GM23338 (cell line): ENCODE results near the gene GCC1. TPM values are rescaled to one million over a fixed set of nuclear protein-coding genes. Genes with fewer than 3 reads are reported as not detected.

Experiments
- ATAC-seq: fragments of 200-7000 bp; cut with Tn5 transposase; 3 replicates; pipeline ENCODE4 v1.9.1; 2020
- DNase-seq: peaks from one replicate; pipeline ENCODE4 v3.0.0-alpha.2; 2015; ENCODE audit warnings: low spot score
- H2AFZ ChIP-seq: fragments of 200-600 bp; sonication (generic); 2 replicates; pipeline ENCODE4 v1.8.0; 2016; ENCODE audit warnings: antibody characterized with exemption, mild to moderate bottlenecking, moderate library complexity
- H3F3A ChIP-seq: fragments of 200-600 bp; sonication (generic); replicated peaks from 2 replicates; pipeline ENCODE4 v1.8.0; 2017; ENCODE audit warnings: antibody characterized with exemption, mixed run types, low read depth
- H3K27ac ChIP-seq: fragments of 200-600 bp; sonication (generic); 2 replicates; pipeline ENCODE4 v1.6.1; 2016; ENCODE audit warnings: low read depth
- H3K27me3 ChIP-seq: fragments of 200-600 bp; sonication (generic); 2 replicates; pipeline ENCODE4 v1.8.0; 2016; ENCODE audit warnings: mild to moderate bottlenecking, mixed run types, moderate library complexity; ENCODE audit not compliant: insufficient read depth
- H3K36me3 ChIP-seq: fragments of 200-600 bp; sonication (generic); 2 replicates; pipeline ENCODE4 v1.8.0; 2016; ENCODE audit warnings: mild to moderate bottlenecking; ENCODE audit not compliant: insufficient read depth
- H3K4me1 ChIP-seq: fragments of 200-600 bp; sonication (generic); 2 replicates; pipeline ENCODE4 v1.8.0; 2016; ENCODE audit warnings: mild to moderate bottlenecking, moderate library complexity; ENCODE audit not compliant: insufficient read depth
- H3K4me2 ChIP-seq: fragments of 200-600 bp; sonication (generic); 2 replicates; pipeline ENCODE4 v1.7.1; 2017; ENCODE audit warnings: mixed run types
- H3K4me3 ChIP-seq: fragments of 200-600 bp; sonication (generic); 2 replicates; pipeline ENCODE4 v1.6.1; 2016; ENCODE audit warnings: mixed run types
- H3K79me2 ChIP-seq: fragments of 200-600 bp; sonication (generic); replicated peaks from 2 replicates; pipeline ENCODE4 v1.8.0; 2017; ENCODE audit warnings: mild to moderate bottlenecking; ENCODE audit not compliant: insufficient read depth
- H3K9me2 ChIP-seq: fragments of 200-600 bp; sonication (generic); 2 replicates; pipeline ENCODE4 v1.8.0; 2017; ENCODE audit not compliant: insufficient read depth
- H4K20me1 ChIP-seq: fragments of 200-600 bp; sonication (generic); replicated peaks from 2 replicates; pipeline ENCODE4 v1.8.0; 2017; ENCODE audit warnings: mild to moderate bottlenecking; ENCODE audit not compliant: insufficient read depth
- H3K27ac Mint-ChIP-seq: 2 replicates; pipeline ENCODE4 v1.8.0; 2020; ENCODE audit warnings: inconsistent platforms, mild to moderate bottlenecking, moderate library complexity, mixed read lengths
- H3K27me3 Mint-ChIP-seq: 3 replicates; pipeline ENCODE4 v1.8.0; 2022; ENCODE audit warnings: low read depth, mild to moderate bottlenecking, moderate library complexity, mixed read lengths, inconsistent platforms; ENCODE audit not compliant: insufficient read depth, poor library complexity
- H3K36me3 Mint-ChIP-seq: 3 replicates; pipeline ENCODE4 v1.8.0; 2021; ENCODE audit warnings: low read depth, mild to moderate bottlenecking, inconsistent platforms, moderate library complexity, mixed read lengths
- H3K4me1 Mint-ChIP-seq: 3 replicates; pipeline ENCODE4 v1.8.0; 2020; ENCODE audit warnings: mild to moderate bottlenecking, inconsistent platforms, mixed read lengths
- H3K4me3 Mint-ChIP-seq: 3 replicates; pipeline ENCODE4 v1.8.0; 2021; ENCODE audit warnings: moderate library complexity, mild to moderate bottlenecking, inconsistent platforms, mixed read lengths
- H3K9me3 Mint-ChIP-seq: 3 replicates; pipeline ENCODE4 v1.8.0; 2020; ENCODE audit warnings: moderate library complexity, mild to moderate bottlenecking, inconsistent platforms, mixed read lengths
- CREB1 ChIP-seq: fragments of 250-450 bp; sonication (Bioruptor Pico); IDR thresholded peaks from 2 replicates; pipeline ENCODE4 v1.5.0; 2020; ENCODE audit warnings: low read depth, mild to moderate bottlenecking, moderate library complexity
- EZH2 ChIP-seq: fragments of 200-600 bp; sonication (generic); IDR thresholded peaks from one replicate; pipeline ENCODE4 v1.8.0; 2017; ENCODE audit warnings: antibody characterized with exemption, mild to moderate bottlenecking, low read depth; ENCODE audit not compliant: unreplicated experiment
- EZH2phosphoT487 ChIP-seq: fragments of 200-600 bp; sonication (generic); IDR thresholded peaks from one replicate; pipeline ENCODE4 v1.8.1; 2018; ENCODE audit warnings: antibody characterized with exemption; ENCODE audit not compliant: unreplicated experiment
- POLR2AphosphoS5 ChIP-seq: IDR thresholded peaks from 2 replicates; pipeline ENCODE4 v1.6.1; 2016; ENCODE audit warnings: antibody characterized with exemption, low read depth
- ZNF114 ChIP-seq: fragments of 250-450 bp; sonication (Bioruptor Pico); IDR thresholded peaks from 2 replicates; pipeline ENCODE4 v1.5.0; 2020; ENCODE audit warnings: mild to moderate bottlenecking, moderate library complexity
- ZNF331 ChIP-seq: fragments of 250-450 bp; sonication (Bioruptor Pico); IDR thresholded peaks from 2 replicates; pipeline ENCODE4 v1.5.0; 2020; ENCODE audit warnings: low read depth, mild to moderate bottlenecking, moderate library complexity
- polyA plus RNA-seq: library from polyadenylated mRNA; unstranded; fragments of >200 nt; fragmentation: Nextera tagmentation; extraction: Ambion mirVana; gene quantifications from 2 replicates; pipeline ENCODE4 v1.2.1, GENCODE V29; 2016
- total RNA-seq: library from RNA; depleted of rRNA; stranded (reverse); fragments of >200 nt; shearing (Covaris generic); gene quantifications from 2 replicates; pipeline ENCODE4 v1.2.3, GENCODE V29; 2014
- TF ChIP-seq, protein P1 (sequence below): fragments of 250-450 bp; sonication (Bioruptor Pico); IDR thresholded peaks from 2 replicates; pipeline ENCODE4 v1.5.0; 2020; ENCODE audit warnings: mild to moderate bottlenecking, moderate library complexity

Gene GCC1
- total and polyA plus RNA-seq, 2 experiments from 2014 or later = 3.2 to 17.6 TPM

DNA sequence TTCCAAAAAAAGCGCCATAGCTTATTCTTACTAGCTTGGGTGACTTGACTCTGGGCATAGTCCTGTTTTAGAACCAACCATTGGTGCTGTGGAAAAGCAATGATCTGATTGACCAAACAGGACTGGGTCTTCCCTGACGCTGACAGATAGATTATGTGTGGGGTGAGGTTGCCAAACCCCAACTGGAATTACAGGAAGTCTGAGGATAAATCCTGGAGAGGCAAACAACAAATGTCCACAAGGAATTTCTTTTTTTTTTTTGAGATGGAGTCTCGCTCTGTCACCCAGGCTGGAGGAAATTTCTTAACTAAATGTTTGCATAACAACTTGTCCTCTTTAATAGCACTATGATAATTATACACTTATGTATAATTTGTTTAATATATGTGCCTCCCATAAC, 19.2 kb downstream of the GCC1 start:
- TF ChIP-seq, protein P1, sequence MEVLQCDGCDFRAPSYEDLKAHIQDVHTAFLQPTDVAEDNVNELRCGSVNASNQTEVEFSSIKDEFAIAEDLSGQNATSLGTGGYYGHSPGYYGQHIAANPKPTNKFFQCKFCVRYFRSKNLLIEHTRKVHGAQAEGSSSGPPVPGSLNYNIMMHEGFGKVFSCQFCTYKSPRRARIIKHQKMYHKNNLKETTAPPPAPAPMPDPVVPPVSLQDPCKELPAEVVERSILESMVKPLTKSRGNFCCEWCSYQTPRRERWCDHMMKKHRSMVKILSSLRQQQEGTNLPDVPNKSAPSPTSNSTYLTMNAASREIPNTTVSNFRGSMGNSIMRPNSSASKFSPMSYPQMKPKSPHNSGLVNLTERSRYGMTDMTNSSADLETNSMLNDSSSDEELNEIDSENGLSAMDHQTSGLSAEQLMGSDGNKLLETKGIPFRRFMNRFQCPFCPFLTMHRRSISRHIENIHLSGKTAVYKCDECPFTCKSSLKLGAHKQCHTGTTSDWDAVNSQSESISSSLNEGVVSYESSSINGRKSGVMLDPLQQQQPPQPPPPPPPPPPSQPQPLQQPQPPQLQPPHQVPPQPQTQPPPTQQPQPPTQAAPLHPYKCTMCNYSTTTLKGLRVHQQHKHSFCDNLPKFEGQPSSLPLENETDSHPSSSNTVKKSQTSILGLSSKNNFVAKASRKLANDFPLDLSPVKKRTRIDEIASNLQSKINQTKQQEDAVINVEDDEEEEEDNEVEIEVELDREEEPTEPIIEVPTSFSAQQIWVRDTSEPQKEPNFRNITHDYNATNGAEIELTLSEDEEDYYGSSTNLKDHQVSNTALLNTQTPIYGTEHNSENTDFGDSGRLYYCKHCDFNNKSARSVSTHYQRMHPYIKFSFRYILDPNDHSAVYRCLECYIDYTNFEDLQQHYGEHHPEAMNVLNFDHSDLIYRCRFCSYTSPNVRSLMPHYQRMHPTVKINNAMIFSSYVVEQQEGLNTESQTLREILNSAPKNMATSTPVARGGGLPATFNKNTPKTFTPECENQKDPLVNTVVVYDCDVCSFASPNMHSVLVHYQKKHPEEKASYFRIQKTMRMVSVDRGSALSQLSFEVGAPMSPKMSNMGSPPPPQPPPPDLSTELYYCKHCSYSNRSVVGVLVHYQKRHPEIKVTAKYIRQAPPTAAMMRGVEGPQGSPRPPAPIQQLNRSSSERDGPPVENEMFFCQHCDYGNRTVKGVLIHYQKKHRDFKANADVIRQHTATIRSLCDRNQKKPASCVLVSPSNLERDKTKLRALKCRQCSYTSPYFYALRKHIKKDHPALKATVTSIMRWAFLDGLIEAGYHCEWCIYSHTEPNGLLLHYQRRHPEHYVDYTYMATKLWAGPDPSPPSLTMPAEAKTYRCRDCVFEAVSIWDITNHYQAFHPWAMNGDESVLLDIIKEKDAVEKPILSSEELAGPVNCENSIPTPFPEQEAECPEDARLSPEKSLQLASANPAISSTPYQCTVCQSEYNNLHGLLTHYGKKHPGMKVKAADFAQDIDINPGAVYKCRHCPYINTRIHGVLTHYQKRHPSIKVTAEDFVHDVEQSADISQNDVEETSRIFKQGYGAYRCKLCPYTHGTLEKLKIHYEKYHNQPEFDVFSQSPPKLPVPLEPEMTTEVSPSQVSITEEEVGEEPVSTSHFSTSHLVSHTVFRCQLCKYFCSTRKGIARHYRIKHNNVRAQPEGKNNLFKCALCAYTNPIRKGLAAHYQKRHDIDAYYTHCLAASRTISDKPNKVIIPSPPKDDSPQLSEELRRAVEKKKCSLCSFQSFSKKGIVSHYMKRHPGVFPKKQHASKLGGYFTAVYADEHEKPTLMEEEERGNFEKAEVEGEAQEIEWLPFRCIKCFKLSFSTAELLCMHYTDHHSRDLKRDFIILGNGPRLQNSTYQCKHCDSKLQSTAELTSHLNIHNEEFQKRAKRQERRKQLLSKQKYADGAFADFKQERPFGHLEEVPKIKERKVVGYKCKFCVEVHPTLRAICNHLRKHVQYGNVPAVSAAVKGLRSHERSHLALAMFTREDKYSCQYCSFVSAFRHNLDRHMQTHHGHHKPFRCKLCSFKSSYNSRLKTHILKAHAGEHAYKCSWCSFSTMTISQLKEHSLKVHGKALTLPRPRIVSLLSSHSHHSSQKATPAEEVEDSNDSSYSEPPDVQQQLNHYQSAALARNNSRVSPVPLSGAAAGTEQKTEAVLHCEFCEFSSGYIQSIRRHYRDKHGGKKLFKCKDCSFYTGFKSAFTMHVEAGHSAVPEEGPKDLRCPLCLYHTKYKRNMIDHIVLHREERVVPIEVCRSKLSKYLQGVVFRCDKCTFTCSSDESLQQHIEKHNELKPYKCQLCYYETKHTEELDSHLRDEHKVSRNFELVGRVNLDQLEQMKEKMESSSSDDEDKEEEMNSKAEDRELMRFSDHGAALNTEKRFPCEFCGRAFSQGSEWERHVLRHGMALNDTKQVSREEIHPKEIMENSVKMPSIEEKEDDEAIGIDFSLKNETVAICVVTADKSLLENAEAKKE = no peak
- TF ChIP-seq POLR2AphosphoS5 (no peak), ZNF114 (no peak), EZH2 (no peak)
- H3K27me3 ChIP-seq = no peaks in the 10 kb centered on the region
- H3K9me2 ChIP-seq = 0 out of 2 replicates have a peak, but pooled peaks cover 4% of the 10 kb centered on the region
- Mint-ChIP-seq H3K9me3 (peaks cover 5% of the 10 kb centered on the region), H3K27ac (no peak overlapping the region), H3K4me3 (no peak overlapping the region), H3K27me3 (no peaks in the 10 kb centered on the region), H3K36me3 (no peaks in the 10 kb centered on the region; the same call in 2 of the 3 replicates), H3K4me1 (no peaks in the 10 kb centered on the region)
- no peaks in the 10 kb centered on the region for H3F3A ChIP-seq
- H3K4me3 ChIP-seq = no peak overlapping the region
- ATAC-seq (no peak), DNase-seq (no peak)
- no peak overlapping the region for H3K4me2 ChIP-seq
- H4K20me1 ChIP-seq = no peaks in the 10 kb centered on the region; the same call in 1 of the 2 replicates
- H2AFZ ChIP-seq = no peak overlapping the region
- H3K27ac ChIP-seq = no peak overlapping the region
- no peaks in the 10 kb centered on the region for H3K4me1 ChIP-seq
- H3K79me2 ChIP-seq = no peaks in the 10 kb centered on the region
- H3K36me3 ChIP-seq = no peaks in the 10 kb centered on the region

DNA sequence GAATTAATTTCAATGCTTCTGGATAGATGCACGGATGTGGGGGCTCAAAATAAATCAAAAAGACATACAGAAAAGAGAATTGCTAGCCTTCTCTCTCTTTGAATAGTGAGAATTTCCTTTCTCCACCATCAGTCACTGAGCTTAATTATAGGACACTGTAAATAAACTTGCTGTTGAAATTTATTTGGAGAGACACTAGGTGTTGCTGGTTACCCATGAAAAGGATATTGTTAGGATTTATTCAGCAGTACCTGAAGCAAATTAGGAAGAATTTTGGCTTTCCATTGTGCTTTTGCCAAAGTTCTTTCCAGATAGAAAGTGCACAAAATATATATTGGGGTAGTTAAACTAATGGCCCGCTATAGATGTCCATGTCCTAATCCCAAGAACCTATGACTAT, 27.6 kb downstream of the GCC1 start:
- no peaks in the 10 kb centered on the region; the same call in 1 of the 3 replicates for H3K9me3 Mint-ChIP-seq
- no peaks in the 10 kb centered on the region for H3K9me2 ChIP-seq
- H3K36me3 ChIP-seq = no peaks in the 10 kb centered on the region
- H3K4me3 Mint-ChIP-seq = no peak overlapping the region
- no peaks in the 10 kb centered on the region for H3K4me1 Mint-ChIP-seq
- H3K27me3 ChIP-seq = no peaks in the 10 kb centered on the region
- no peaks in the 10 kb centered on the region for H3K36me3 Mint-ChIP-seq
- no peak overlapping the region for H3K4me2 ChIP-seq
- no peaks in the 10 kb centered on the region for H3K4me1 ChIP-seq
- ATAC-seq (no peak), DNase-seq (no peak)
- no peaks in the 10 kb centered on the region for H3F3A ChIP-seq
- no peak overlapping the region for H2AFZ ChIP-seq
- H3K27me3 Mint-ChIP-seq = no peaks in the 10 kb centered on the region
- no peaks in the 10 kb centered on the region for H3K79me2 ChIP-seq
- no peak overlapping the region for H3K27ac ChIP-seq
- H4K20me1 ChIP-seq = no peaks in the 10 kb centered on the region
- no peak overlapping the region for H3K4me3 ChIP-seq
- H3K27ac Mint-ChIP-seq = no peak overlapping the region
- no peak for TF ChIP-seq EZH2phosphoT487
- TF ChIP-seq CREB1 = no peak
- TF ChIP-seq ZNF331 = no peak
- TF ChIP-seq, protein P1 = no peak
